Measurements from ENCODE around the gene KCNK10. TPM values are rescaled to one million over a fixed set of nuclear protein-coding genes. Genes with fewer than 3 reads are reported as not detected.

KCNK10 gene
- total RNA-seq, 2 donors from 2014 or later = not detected

GRCh38 chr14:88303041-88303440, 20.0 kb downstream of the KCNK10 start:
- peaks cover 34% of the 10 kb centered on the region for H3K27me3 Mint-ChIP-seq
- no peak for ATAC-seq (replicated peaks)
- no peaks in the 10 kb centered on the region for H3K4me1 Mint-ChIP-seq

GRCh38 chr14:88301381-88301780, 21.7 kb downstream of the KCNK10 start:
- H3K27ac Mint-ChIP-seq = no peak overlapping the region
- no peak for ATAC-seq (replicated peaks)
- no peaks in the 10 kb centered on the region for H3K36me3 Mint-ChIP-seq (ENCODE audit: low read depth)
- peaks cover 30% of the 10 kb centered on the region for H3K27me3 Mint-ChIP-seq
- H3K4me1 Mint-ChIP-seq = no peaks in the 10 kb centered on the region
- no peaks in the 10 kb centered on the region for H3K9me3 Mint-ChIP-seq
- no peak overlapping the region for H3K4me3 Mint-ChIP-seq

More at GRCh38 chr14:88303041-88303440, 20.0 kb downstream of the KCNK10 start:
- H3K27ac Mint-ChIP-seq = no peak overlapping the region
- H3K4me3 Mint-ChIP-seq = no peak overlapping the region
- no peaks in the 10 kb centered on the region for H3K9me3 Mint-ChIP-seq
- H3K36me3 Mint-ChIP-seq (ENCODE audit: low read depth) = no peaks in the 10 kb centered on the region

- Mint-ChIP-seq H3K4me3 (no peak overlapping the region), H3K27ac (no peak overlapping the region), H3K36me3 (ENCODE audit: low read depth) (no peaks in the 10 kb centered on the region), H3K27me3 (peaks cover 30% of the 10 kb centered on the region), H3K4me1 (no peaks in the 10 kb centered on the region), H3K9me3 (no peaks in the 10 kb centered on the region)
- no peak for ATAC-seq (replicated peaks)
Measured at GRCh38 chr14:88300817-88301216, 22.3 kb downstream of the KCNK10 start.

GRCh38 chr14:88299865-88300530, 23.1 kb downstream of the KCNK10 start:
- ATAC-seq (replicated peaks) = no peak
- no peaks in the 10 kb centered on the region for H3K9me3 Mint-ChIP-seq
- H3K27ac Mint-ChIP-seq = no peak overlapping the region
- no peaks in the 10 kb centered on the region for H3K4me1 Mint-ChIP-seq
- no peaks in the 10 kb centered on the region for H3K36me3 Mint-ChIP-seq (ENCODE audit: low read depth)
- H3K27me3 Mint-ChIP-seq = peaks cover 30% of the 10 kb centered on the region
- no peak overlapping the region for H3K4me3 Mint-ChIP-seq

GRCh38 chr14:88297306-88297705, 25.8 kb downstream of the KCNK10 start:
- no peak for ATAC-seq (replicated peaks)
- no peak overlapping the region for H3K4me3 Mint-ChIP-seq
- H3K9me3 Mint-ChIP-seq = no peaks in the 10 kb centered on the region
- no peaks in the 10 kb centered on the region for H3K36me3 Mint-ChIP-seq (ENCODE audit: low read depth)
- H3K27ac Mint-ChIP-seq = no peak overlapping the region
- peaks cover 26% of the 10 kb centered on the region for H3K27me3 Mint-ChIP-seq
- H3K4me1 Mint-ChIP-seq = no peaks in the 10 kb centered on the region

GRCh38 chr14:88296351-88296750, 26.7 kb downstream of the KCNK10 start:
- no peaks in the 10 kb centered on the region for H3K9me3 Mint-ChIP-seq
- H3K4me3 Mint-ChIP-seq = no peak overlapping the region
- no peaks in the 10 kb centered on the region for H3K4me1 Mint-ChIP-seq
- H3K27me3 Mint-ChIP-seq = peaks cover 18% of the 10 kb centered on the region
- ATAC-seq (replicated peaks) = no peak
- H3K27ac Mint-ChIP-seq = no peak overlapping the region
- H3K36me3 Mint-ChIP-seq (ENCODE audit: low read depth) = no peaks in the 10 kb centered on the region

GRCh38 chr14:88289996-88290395, 33.1 kb downstream of the KCNK10 start:
- no peaks in the 10 kb centered on the region for H3K9me3 Mint-ChIP-seq
- H3K36me3 Mint-ChIP-seq (ENCODE audit: low read depth) = no peaks in the 10 kb centered on the region
- peaks cover 14% of the 10 kb centered on the region for H3K27me3 Mint-ChIP-seq
- H3K27ac Mint-ChIP-seq = no peak overlapping the region
- no peaks in the 10 kb centered on the region for H3K4me1 Mint-ChIP-seq
- H3K4me3 Mint-ChIP-seq = no peak overlapping the region
- ATAC-seq (replicated peaks) = no peak

GRCh38 chr14:88289234-88289633, 33.8 kb downstream of the KCNK10 start:
- no peaks in the 10 kb centered on the region for H3K36me3 Mint-ChIP-seq (ENCODE audit: low read depth)
- H3K4me3 Mint-ChIP-seq = no peak overlapping the region
- H3K9me3 Mint-ChIP-seq = no peaks in the 10 kb centered on the region
- peaks cover 14% of the 10 kb centered on the region for H3K27me3 Mint-ChIP-seq
- no peak overlapping the region for H3K27ac Mint-ChIP-seq
- no peaks in the 10 kb centered on the region for H3K4me1 Mint-ChIP-seq
- no peak for ATAC-seq (replicated peaks)

GRCh38 chr14:88286309-88286708, 36.8 kb downstream of the KCNK10 start:
- no peak for ATAC-seq (replicated peaks)
- no peak overlapping the region for H3K4me3 Mint-ChIP-seq
- no peak overlapping the region for H3K27ac Mint-ChIP-seq
- H3K27me3 Mint-ChIP-seq = peaks cover 21% of the 10 kb centered on the region
- H3K36me3 Mint-ChIP-seq (ENCODE audit: low read depth) = no peaks in the 10 kb centered on the region
- no peaks in the 10 kb centered on the region for H3K9me3 Mint-ChIP-seq
- no peaks in the 10 kb centered on the region for H3K4me1 Mint-ChIP-seq

- H3K27me3 Mint-ChIP-seq = peaks cover 31% of the 10 kb centered on the region
Measured at GRCh38 chr14:88281447-88281846, 41.6 kb downstream of the KCNK10 start.

GRCh38 chr14:88276923-88277596, 46.0 kb downstream of the KCNK10 start:
- Mint-ChIP-seq H3K4me3 (no peak overlapping the region), H3K27ac (no peak overlapping the region), H3K9me3 (no peaks in the 10 kb centered on the region), H3K36me3 (ENCODE audit: low read depth) (no peaks in the 10 kb centered on the region), H3K27me3 (peaks cover 45% of the 10 kb centered on the region), H3K4me1 (no peaks in the 10 kb centered on the region)
- no peak for ATAC-seq (replicated peaks)

More at GRCh38 chr14:88281447-88281846, 41.6 kb downstream of the KCNK10 start:
- no peak for ATAC-seq (replicated peaks)
- H3K27ac Mint-ChIP-seq = no peak overlapping the region
- H3K4me1 Mint-ChIP-seq = no peaks in the 10 kb centered on the region
- no peaks in the 10 kb centered on the region for H3K36me3 Mint-ChIP-seq (ENCODE audit: low read depth)
- no peaks in the 10 kb centered on the region for H3K9me3 Mint-ChIP-seq
- H3K4me3 Mint-ChIP-seq = no peak overlapping the region

- Mint-ChIP-seq H3K36me3 (ENCODE audit: low read depth) (no peaks in the 10 kb centered on the region), H3K27me3 (peaks cover 45% of the 10 kb centered on the region), H3K9me3 (no peaks in the 10 kb centered on the region), H3K4me3 (no peak overlapping the region), H3K4me1 (no peaks in the 10 kb centered on the region), H3K27ac (no peak overlapping the region)
- ATAC-seq (replicated peaks) = no peak
Measured at GRCh38 chr14:88272390-88273269, 50.4 kb downstream of the KCNK10 start.

- no peak for ATAC-seq (replicated peaks)
Measured at GRCh38 chr14:88271205-88271604, 51.9 kb downstream of the KCNK10 start.

GRCh38 chr14:88270776-88271175, 52.3 kb downstream of the KCNK10 start:
- Mint-ChIP-seq H3K27me3 (peaks cover 42% of the 10 kb centered on the region), H3K4me3 (no peak overlapping the region), H3K9me3 (no peaks in the 10 kb centered on the region), H3K36me3 (ENCODE audit: low read depth) (no peaks in the 10 kb centered on the region), H3K4me1 (no peaks in the 10 kb centered on the region), H3K27ac (peak overlapping the region; percentile 3)
- no peak for ATAC-seq (replicated peaks)

More at GRCh38 chr14:88271205-88271604, 51.9 kb downstream of the KCNK10 start:
- Mint-ChIP-seq H3K27me3 (peaks cover 41% of the 10 kb centered on the region), H3K4me3 (no peak overlapping the region), H3K27ac (peak overlapping the region; percentile 3), H3K36me3 (ENCODE audit: low read depth) (no peaks in the 10 kb centered on the region), H3K4me1 (no peaks in the 10 kb centered on the region), H3K9me3 (no peaks in the 10 kb centered on the region)

Measured in activated T-helper 17 cell treated with anti-CD3 and anti-CD28 coated beads, Interleukin-2, amount 50 U/mL, for 72 hours (primary cell).